ENCODE results near the gene MMEL1. TPM values are rescaled to one million over a fixed set of nuclear protein-coding genes. Genes with fewer than 3 reads are reported as not detected.

MMEL1 gene
- total and polyA plus RNA-seq, 2 of the 13 experiments (the other 11 are each of a cell fraction or from before 2014, with no cell fraction given), result 0.48 TPM; not detected in 1

DNA sequence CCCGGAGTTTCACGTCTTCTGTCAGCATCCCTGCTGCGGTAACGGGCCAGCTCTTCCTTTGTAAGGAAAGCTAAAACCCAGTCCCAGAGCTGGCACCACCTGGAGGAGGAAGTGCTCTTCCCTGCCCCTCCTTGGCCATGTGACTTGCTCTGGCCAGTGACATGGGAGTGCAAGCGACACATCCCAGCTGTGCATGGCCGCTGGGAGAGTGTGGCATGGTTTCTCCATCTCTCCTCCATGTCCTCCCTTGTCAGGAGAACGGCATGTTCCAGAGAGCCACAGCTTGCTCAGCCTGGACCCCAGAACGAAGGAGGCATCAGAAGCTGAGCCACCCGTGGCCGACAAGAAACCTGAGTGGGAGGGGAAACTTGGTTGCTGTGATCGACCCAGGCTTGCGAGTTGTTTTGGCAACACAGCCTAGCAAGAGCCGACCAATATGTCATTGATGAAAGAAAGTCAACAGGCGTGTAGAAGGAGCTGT is 48.9 kb downstream of the MMEL1 start (continued):
- TF ChIP-seq HNF4G (IDR thresholded peaks at IDR 0.05; ENCODE audit: borderline replicate concordance, low read depth, low read length) (no peak), HNF4G (CRISPR knock-in tag; IDR thresholded peaks at IDR 0.05; ENCODE audit: borderline replicate concordance, low read depth) (no peak), NFE2L1 (CRISPR knock-in tag; IDR thresholded peaks at IDR 0.05; ENCODE audit: borderline replicate concordance) (no peak)

DNA sequence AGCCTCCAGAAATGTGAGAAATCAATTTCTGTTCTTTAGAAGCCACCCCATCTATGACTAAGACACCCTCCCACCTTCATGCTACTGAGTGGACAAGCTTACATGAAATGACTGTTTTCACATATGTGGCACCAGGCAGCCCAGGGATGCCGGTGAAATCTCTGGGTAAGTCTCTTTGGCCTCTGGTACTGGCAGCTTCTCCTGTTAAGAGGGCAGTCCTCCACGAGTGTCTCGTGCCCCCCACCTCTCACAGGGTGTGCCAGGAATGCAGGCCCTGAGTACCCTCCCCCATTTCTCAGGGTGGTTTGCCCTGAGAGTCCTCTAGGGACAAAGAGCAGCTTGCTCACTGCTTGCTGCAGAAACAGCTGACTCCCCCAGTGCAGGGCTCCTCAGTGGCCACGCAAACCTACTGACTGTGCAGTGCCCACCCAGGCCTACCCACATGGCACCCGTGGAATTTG is 49.5 kb downstream of the MMEL1 start:
- H3K4me1 ChIP-seq (ENCODE audit: insufficient read depth, low read length), result peaks cover 73% of the 10 kb centered on the region
- H3K36me3 ChIP-seq (replicated peaks in 1 of 2; ENCODE audit: control insufficient read depth in 1 of 2, insufficient read depth in 2 of 2, low read length in 2 of 2), result no peaks in the 10 kb centered on the region
- no peak overlapping the region for H3K27ac ChIP-seq (ENCODE audit: extremely low read length, insufficient read depth, low read length)
- no peak overlapping the region for H3K9ac ChIP-seq (ENCODE audit: insufficient read depth, low read depth, low read length)
- ChIA-PET CTCF (ENCODE audit: low intra/inter-chr PET ratio, low total read pairs) (no interaction called here), POLR2A (interaction anchor here (0.9 to 1.2 kb wide), 2 partner anchors 36 to 57 kb away, joined by 3 read pairs; no protein-coding TSS in a partner anchor)
- no peaks in the 10 kb centered on the region for H4K20me1 ChIP-seq (ENCODE audit: insufficient read depth, low read length)
- in situ Hi-C loops (cut with HindIII; ENCODE audit: extremely low pct_ligation_motif_present, low pct_unique_long_range_greater_than_20kb), result no loop called here
- no peaks in the 10 kb centered on the region for H3K79me2 ChIP-seq (ENCODE audit: insufficient read depth, low read length)
- H3K4me2 ChIP-seq (ENCODE audit: low read depth, low read length), result peak overlapping the region; percentile 41
- peak overlapping the region in 2 of 3 experiments; percentile 23 to 33; a peak in 4 of 6 replicates for H3K4me3 ChIP-seq (replicated peaks in 1 of 3; ENCODE audit: insufficient read depth in 1 of 3, low read depth in 2 of 3, low read length in 3 of 3)
- no peak for DNase-seq (ENCODE audit: low spot score)
- no peaks in the 10 kb centered on the region for H3K27me3 ChIP-seq (ENCODE audit: control insufficient read depth in 1 of 2, insufficient read depth in 2 of 2, low read length in 2 of 2)
- no peaks in the 10 kb centered on the region for H3K9me3 ChIP-seq (ENCODE audit: low read length)
- intact Hi-C loops (cut with micrococcal nuclease; ENCODE audit: unreplicated experiment), result loop anchor here (10.0 kb wide), 1 partner anchor 51 kb away; the partner anchor contains the start of gene MMEL1
- 0% methylated on average over 5 of the region's 5 CpGs for WGBS (ENCODE audit: low lambda C conversion rate)
- no peak overlapping the region for H2AFZ ChIP-seq (ENCODE audit: low read length)
- ATAC-seq, result no peak
- no TSS peak for BruUV-seq (replicated peaks)
- FAIRE-seq, result no peak
- TF ChIP-seq SAFB2 (CRISPR knock-in tag; IDR thresholded peaks at IDR 0.05; ENCODE audit: borderline replicate concordance, low read depth) (no peak), MIER2 (CRISPR knock-in tag; IDR thresholded peaks at IDR 0.05) (no peak), HIVEP1 (CRISPR knock-in tag; IDR thresholded peaks at IDR 0.05) (no peak), ZNF879 (CRISPR knock-in tag; IDR thresholded peaks at IDR 0.05) (no peak), PRMT3 (CRISPR knock-in tag; IDR thresholded peaks at IDR 0.05; ENCODE audit: borderline replicate concordance, low read depth) (no peak), ZBTB7A (CRISPR knock-in tag; IDR thresholded peaks at IDR 0.05) (0 out of 2 replicates have a peak, but pooled peaks have one; percentile 11), ZNF34 (CRISPR knock-in tag; IDR thresholded peaks at IDR 0.05; ENCODE audit: borderline replicate concordance) (no peak), MXI1 (IDR thresholded peaks at IDR 0.05; ENCODE audit: borderline replicate concordance, low read depth, low read length) (no peak), CC2D1A (CRISPR knock-in tag; IDR thresholded peaks at IDR 0.05) (no peak), BHLHE40 (IDR thresholded peaks at IDR 0.05; ENCODE audit: low read length) (no peak), SMAD9 (CRISPR knock-in tag; IDR thresholded peaks at IDR 0.05) (no peak)
- TF ChIP-seq, protein P1, sequence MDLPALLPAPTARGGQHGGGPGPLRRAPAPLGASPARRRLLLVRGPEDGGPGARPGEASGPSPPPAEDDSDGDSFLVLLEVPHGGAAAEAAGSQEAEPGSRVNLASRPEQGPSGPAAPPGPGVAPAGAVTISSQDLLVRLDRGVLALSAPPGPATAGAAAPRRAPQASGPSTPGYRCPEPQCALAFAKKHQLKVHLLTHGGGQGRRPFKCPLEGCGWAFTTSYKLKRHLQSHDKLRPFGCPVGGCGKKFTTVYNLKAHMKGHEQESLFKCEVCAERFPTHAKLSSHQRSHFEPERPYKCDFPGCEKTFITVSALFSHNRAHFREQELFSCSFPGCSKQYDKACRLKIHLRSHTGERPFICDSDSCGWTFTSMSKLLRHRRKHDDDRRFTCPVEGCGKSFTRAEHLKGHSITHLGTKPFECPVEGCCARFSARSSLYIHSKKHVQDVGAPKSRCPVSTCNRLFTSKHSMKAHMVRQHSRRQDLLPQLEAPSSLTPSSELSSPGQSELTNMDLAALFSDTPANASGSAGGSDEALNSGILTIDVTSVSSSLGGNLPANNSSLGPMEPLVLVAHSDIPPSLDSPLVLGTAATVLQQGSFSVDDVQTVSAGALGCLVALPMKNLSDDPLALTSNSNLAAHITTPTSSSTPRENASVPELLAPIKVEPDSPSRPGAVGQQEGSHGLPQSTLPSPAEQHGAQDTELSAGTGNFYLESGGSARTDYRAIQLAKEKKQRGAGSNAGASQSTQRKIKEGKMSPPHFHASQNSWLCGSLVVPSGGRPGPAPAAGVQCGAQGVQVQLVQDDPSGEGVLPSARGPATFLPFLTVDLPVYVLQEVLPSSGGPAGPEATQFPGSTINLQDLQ (CRISPR knock-in tag; IDR thresholded peaks at IDR 0.05), result no peak
- TF ChIP-seq, protein P2, sequence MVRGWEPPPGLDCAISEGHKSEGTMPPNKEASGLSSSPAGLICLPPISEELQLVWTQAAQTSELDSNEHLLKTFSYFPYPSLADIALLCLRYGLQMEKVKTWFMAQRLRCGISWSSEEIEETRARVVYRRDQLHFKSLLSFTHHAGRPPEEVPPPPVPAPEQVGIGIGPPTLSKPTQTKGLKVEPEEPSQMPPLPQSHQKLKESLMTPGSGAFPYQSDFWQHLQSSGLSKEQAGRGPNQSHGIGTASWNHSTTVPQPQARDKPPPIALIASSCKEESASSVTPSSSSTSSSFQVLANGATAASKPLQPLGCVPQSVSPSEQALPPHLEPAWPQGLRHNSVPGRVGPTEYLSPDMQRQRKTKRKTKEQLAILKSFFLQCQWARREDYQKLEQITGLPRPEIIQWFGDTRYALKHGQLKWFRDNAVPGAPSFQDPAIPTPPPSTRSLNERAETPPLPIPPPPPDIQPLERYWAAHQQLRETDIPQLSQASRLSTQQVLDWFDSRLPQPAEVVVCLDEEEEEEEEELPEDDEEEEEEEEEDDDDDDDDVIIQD (CRISPR knock-in tag; IDR thresholded peaks at IDR 0.05; ENCODE audit: low read depth), result no peak
- TF ChIP-seq, protein P3, sequence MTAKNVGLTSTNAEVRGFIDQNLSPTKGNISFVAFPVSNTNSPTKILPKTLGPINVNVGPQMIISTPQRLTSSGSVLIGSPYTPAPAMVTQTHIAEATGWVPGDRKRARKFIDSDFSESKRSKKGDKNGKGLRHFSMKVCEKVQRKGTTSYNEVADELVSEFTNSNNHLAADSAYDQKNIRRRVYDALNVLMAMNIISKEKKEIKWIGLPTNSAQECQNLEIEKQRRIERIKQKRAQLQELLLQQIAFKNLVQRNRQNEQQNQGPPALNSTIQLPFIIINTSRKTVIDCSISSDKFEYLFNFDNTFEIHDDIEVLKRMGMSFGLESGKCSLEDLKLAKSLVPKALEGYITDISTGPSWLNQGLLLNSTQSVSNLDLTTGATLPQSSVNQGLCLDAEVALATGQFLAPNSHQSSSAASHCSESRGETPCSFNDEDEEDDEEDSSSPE (CRISPR knock-in tag; IDR thresholded peaks at IDR 0.05), result no peak

Data from HepG2 (cell line).